ENCODE results near the gene ROPN1L.

ROPN1L gene

GRCh38 chr5:10427201-10427600 is 14.5 kb upstream of the ROPN1L start:
- TF ChIP-seq ZFX (IDR thresholded peaks at IDR 0.05; ENCODE audit: borderline replicate concordance): no peak
- TF ChIP-seq, protein P1, sequence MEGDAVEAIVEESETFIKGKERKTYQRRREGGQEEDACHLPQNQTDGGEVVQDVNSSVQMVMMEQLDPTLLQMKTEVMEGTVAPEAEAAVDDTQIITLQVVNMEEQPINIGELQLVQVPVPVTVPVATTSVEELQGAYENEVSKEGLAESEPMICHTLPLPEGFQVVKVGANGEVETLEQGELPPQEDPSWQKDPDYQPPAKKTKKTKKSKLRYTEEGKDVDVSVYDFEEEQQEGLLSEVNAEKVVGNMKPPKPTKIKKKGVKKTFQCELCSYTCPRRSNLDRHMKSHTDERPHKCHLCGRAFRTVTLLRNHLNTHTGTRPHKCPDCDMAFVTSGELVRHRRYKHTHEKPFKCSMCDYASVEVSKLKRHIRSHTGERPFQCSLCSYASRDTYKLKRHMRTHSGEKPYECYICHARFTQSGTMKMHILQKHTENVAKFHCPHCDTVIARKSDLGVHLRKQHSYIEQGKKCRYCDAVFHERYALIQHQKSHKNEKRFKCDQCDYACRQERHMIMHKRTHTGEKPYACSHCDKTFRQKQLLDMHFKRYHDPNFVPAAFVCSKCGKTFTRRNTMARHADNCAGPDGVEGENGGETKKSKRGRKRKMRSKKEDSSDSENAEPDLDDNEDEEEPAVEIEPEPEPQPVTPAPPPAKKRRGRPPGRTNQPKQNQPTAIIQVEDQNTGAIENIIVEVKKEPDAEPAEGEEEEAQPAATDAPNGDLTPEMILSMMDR (IDR thresholded peaks at IDR 0.05): no peak
- no peak overlapping the region for H3K27ac ChIP-seq

DNA sequence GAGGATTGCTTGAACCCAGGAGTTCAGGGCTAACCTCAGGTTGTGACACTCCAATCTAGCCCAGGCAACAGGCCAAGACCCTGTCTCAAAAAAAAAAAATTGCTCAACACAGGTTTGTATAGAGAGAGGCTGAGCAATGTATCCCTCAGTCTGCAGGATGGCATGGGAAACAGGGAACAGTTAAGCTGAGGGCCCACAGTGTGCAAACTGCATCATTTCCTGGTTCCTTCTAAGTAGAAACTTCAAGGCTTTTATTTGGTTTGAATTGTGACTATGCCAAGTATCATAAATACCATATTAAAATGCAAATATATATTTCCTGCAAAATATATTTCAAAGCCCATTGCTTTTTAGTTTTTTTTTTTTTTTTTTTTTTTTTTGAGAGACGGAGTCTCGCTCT is 13.7 kb upstream of the ROPN1L start:
- H3K27ac ChIP-seq: no peak overlapping the region
- no peak for TF ChIP-seq ZFX (IDR thresholded peaks at IDR 0.05; ENCODE audit: borderline replicate concordance)
- TF ChIP-seq, protein P1 (IDR thresholded peaks at IDR 0.05): no peak

DNA sequence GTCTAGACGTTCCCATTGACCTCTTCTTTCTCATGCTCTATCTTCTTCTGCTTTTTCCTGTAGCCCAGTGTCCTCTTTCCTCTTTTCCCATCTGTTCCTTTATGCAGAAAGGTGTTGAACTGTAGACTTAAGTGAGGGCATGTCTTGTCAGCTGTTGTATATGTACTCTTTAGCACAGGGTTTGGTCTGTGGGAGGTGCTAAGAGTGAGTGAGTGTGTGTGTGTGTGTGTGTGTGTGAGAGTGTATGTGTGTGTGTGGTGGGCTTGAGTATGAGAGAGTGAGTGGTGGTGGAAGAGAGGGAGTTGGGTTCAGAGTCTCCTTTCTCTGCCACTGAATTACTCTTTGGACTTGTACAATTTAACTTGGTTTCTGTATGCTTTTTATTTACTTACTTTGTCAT is 10.3 kb upstream of the ROPN1L start:
- no peak overlapping the region for H3K27ac ChIP-seq
- TF ChIP-seq ZFX (IDR thresholded peaks at IDR 0.05; ENCODE audit: borderline replicate concordance): no peak
- TF ChIP-seq, protein P1 (IDR thresholded peaks at IDR 0.05): no peak

DNA sequence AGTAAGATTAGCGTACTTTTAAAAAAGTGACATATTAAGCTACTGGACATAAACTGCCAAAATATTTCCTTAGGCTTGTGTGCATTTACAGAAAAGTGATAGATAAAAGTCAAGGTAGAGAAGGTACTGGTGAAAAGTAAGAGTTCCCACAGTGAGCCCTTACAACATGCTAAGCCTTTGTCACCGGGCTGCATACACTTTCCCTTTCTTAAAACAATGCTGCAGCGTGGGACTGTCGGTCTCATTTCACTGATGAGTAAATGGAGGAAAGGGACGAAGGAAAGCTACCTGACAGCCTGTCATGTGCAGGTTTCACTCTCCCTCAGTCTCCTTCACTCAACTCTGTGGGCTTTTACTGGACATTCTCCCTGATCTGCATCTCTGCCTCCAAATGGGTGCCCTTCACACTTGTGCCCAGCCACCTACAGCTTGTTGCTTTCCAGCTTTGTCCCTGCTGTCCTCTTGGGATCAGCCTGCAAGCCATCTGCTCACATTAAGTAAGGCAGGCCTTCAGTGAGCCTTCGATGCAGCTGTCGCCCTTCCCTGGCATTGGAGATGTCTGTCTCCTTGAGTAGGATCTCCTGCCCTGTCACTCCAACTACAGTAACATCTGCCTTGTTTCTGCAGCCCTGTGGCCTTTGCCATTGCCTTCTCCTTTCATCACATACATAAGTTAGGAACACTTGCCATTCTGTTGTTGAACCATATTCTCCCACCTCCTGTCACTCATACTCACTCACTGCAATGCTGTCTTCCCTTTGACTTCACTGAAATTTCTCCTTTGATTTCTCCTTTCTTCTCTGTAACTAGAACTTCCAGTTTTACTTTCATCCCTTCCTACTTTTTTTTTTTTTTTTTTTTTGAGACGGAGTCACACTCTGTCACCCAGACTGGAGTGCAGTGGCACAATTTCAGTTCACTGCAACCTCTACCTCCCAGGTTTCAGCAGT is 9.3 kb upstream of the ROPN1L start:
- no peak overlapping the region for H3K27ac ChIP-seq
- TF ChIP-seq, protein P1 (IDR thresholded peaks at IDR 0.05): no peak
- no peak for TF ChIP-seq ZFX (IDR thresholded peaks at IDR 0.05; ENCODE audit: borderline replicate concordance)

- no peak overlapping the region for H3K27ac ChIP-seq
- TF ChIP-seq, protein P1 (IDR thresholded peaks at IDR 0.05): no peak
- TF ChIP-seq ZFX (IDR thresholded peaks at IDR 0.05; ENCODE audit: borderline replicate concordance): no peak
These were observed 7.3 kb upstream of the ROPN1L start for GRCh38 chr5:10434392-10434791.

DNA sequence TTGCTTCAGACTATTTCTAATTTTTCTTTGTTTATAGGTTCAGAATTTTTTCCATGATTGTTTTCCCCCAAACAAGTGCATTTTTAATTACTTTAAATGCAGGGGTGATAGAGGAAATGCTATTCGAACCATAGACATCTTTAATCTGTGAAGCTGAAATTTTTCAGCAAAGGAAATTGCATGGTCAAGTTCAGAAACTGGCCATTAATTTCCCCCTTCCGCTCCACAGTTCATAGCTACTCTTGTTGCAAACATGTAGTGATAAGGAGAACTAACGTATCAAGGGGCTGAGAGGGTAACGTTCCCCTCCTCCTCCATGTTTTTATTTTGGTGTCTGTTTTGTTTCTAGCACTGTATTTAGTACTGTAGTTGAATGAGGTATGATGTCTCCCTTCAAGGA is 3.4 kb upstream of the ROPN1L start:
- no peak overlapping the region for H3K27ac ChIP-seq
- TF ChIP-seq ZFX (IDR thresholded peaks at IDR 0.05; ENCODE audit: borderline replicate concordance): no peak
- TF ChIP-seq, protein P1 (IDR thresholded peaks at IDR 0.05): no peak

- TF ChIP-seq, protein P1 (IDR thresholded peaks at IDR 0.05): no peak
- TF ChIP-seq ZFX (IDR thresholded peaks at IDR 0.05; ENCODE audit: borderline replicate concordance): no peak
These were observed 2.0 kb upstream of the ROPN1L start for GRCh38 chr5:10439692-10440091.

More at GRCh38 chr5:10439692-10440091, 2.0 kb upstream of the ROPN1L start:
- H3K27ac ChIP-seq: no peak overlapping the region

Measured in 22Rv1 (cell line).